IMR-90 (cell line): ENCODE measurements around the gene MED19. TPM values are rescaled to one million over a fixed set of nuclear protein-coding genes. Genes with fewer than 3 reads are reported as not detected.

ENCODE experiments used
- ATAC-seq: fragments of 200-7000 bp; cut with Tn5 transposase; 2 replicates; pipeline ENCODE4 v1.9.1; 2020; ENCODE audit warnings: low read depth, mild to moderate bottlenecking, moderate library complexity
- BruUV-seq: library from RNA; stranded (reverse); fragments of 400-500 nt; replicated peaks from 2 replicates; lab custom pipeline; 2021; lab: Mats Ljungman, UMichigan
- CTCF ChIA-PET: fragments of 300-600 bp; formaldehyde crosslinking; extraction: SDS; loops from one replicate; lab custom pipeline; 2021; ENCODE audit warnings: antibody characterized with exemption; lab: Yijun Ruan, JAX
- POLR2A ChIA-PET: fragments of 300-600 bp; sonication (Branson Sonifier 250); formaldehyde crosslinking; loops from one replicate; lab custom pipeline; 2022; ENCODE audit warnings: antibody characterized with exemption; ENCODE audit not compliant: unreplicated experiment; lab: Charles Lee
- DNase-seq: peaks from one replicate; pipeline ENCODE4 v3.0.0; 2013
- H2AFZ ChIP-seq: replicated peaks from 2 replicates; pipeline ENCODE3; 2013; ENCODE audit warnings: low read length, mild to moderate bottlenecking; ENCODE audit not compliant: poor library complexity
- H2AK5ac ChIP-seq: 2 replicates; pipeline ENCODE4 v1.6.1; 2013; ENCODE audit warnings: low read depth, low read length, inconsistent platforms
- H2AK9ac ChIP-seq: replicated peaks from 2 replicates; pipeline ENCODE3; 2013; ENCODE audit warnings: mild to moderate bottlenecking, low read depth, low read length, moderate library complexity; ENCODE audit not compliant: poor library complexity
- H2BK120ac ChIP-seq: 2 replicates; pipeline ENCODE4 v1.6.1; 2013; ENCODE audit warnings: low read depth, low read length, inconsistent platforms
- H2BK15ac ChIP-seq: 3 replicates; pipeline ENCODE4 v1.6.1; 2013; ENCODE audit warnings: low read depth, low read length, inconsistent platforms
- H2BK20ac ChIP-seq: 2 replicates; pipeline ENCODE4 v1.6.1; 2013; ENCODE audit warnings: low read depth, mild to moderate bottlenecking, inconsistent platforms, low read length, moderate library complexity
- H2BK5ac ChIP-seq: 2 replicates; pipeline ENCODE4 v1.6.1; 2013; ENCODE audit warnings: mild to moderate bottlenecking, low read depth, low read length, inconsistent platforms; ENCODE audit not compliant: poor library complexity, severe bottlenecking
- H3K14ac ChIP-seq: replicated peaks from 2 replicates; pipeline ENCODE4 v1.6.1; 2013; ENCODE audit warnings: low read depth, low read length, inconsistent platforms
- H3K18ac ChIP-seq: 2 replicates; pipeline ENCODE4 v1.6.1; 2013; ENCODE audit warnings: low read depth, low read length, control low read depth
- H3K23ac ChIP-seq: 2 replicates; pipeline ENCODE4 v1.6.1; 2013; ENCODE audit warnings: low read depth, low read length, inconsistent platforms
- H3K27ac ChIP-seq: 2 replicates; pipeline ENCODE4 v1.5.1; 2013; ENCODE audit warnings: mild to moderate bottlenecking, control low read depth, low read length; ENCODE audit not compliant: insufficient read depth
- H3K27me3 ChIP-seq: 2 replicates; pipeline ENCODE4 v1.6.1; 2013; ENCODE audit warnings: low read length; ENCODE audit not compliant: control insufficient read depth, insufficient read depth
- H3K36me3 ChIP-seq: 2 replicates; pipeline ENCODE4 v1.6.1; 2013; ENCODE audit warnings: low read length, mixed read lengths; ENCODE audit not compliant: control insufficient read depth, insufficient read depth
- H3K4ac ChIP-seq: 2 replicates; pipeline ENCODE4 v1.6.1; 2013; ENCODE audit warnings: low read depth, low read length, inconsistent platforms
- H3K4me1 ChIP-seq: 2 replicates; pipeline ENCODE4 v1.6.1; 2013; ENCODE audit warnings: low read length, mixed read lengths; ENCODE audit not compliant: control insufficient read depth, insufficient read depth
- H3K4me2 ChIP-seq: 2 replicates; pipeline ENCODE4 v1.6.1; 2013; ENCODE audit warnings: low read depth, mild to moderate bottlenecking, control low read depth, low read length, moderate library complexity
- H3K4me3 ChIP-seq: 2 replicates; pipeline ENCODE4 v1.5.1; 2013; ENCODE audit warnings: low read depth, mild to moderate bottlenecking, control low read depth, low read length, moderate library complexity; ENCODE audit not compliant: insufficient read depth
- H3K56ac ChIP-seq: 2 replicates; pipeline ENCODE4 v1.6.1; 2013; ENCODE audit warnings: low read length, inconsistent platforms; ENCODE audit not compliant: insufficient read depth; ENCODE audit errors: extremely low read depth
- H3K79me1 ChIP-seq, 2 experiments: 2 replicates each; pipeline ENCODE4 v1.6.1; 2013; ENCODE audit warnings: low read length in 2 of 2, inconsistent platforms in 1 of 2, low read depth in 1 of 2
- H3K9ac ChIP-seq: 2 replicates; pipeline ENCODE4 v1.6.1; 2013; ENCODE audit warnings: low read depth, low read length, control low read depth
- H3K9me1 ChIP-seq: 2 replicates; pipeline ENCODE4 v1.6.1; 2013; ENCODE audit warnings: low read length, inconsistent platforms; ENCODE audit not compliant: insufficient read depth
- H3K9me3 ChIP-seq: 2 replicates; pipeline ENCODE4 v1.6.1; 2013; ENCODE audit warnings: low read length; ENCODE audit not compliant: control insufficient read depth, insufficient read depth
- H4K20me1 ChIP-seq: 2 replicates; pipeline ENCODE4 v1.6.1; 2013; ENCODE audit warnings: low read length, inconsistent platforms; ENCODE audit not compliant: insufficient read depth
- H4K5ac ChIP-seq: 2 replicates; pipeline ENCODE4 v1.6.1; 2013; ENCODE audit warnings: mild to moderate bottlenecking, low read depth, low read length, control low read depth
- H4K8ac ChIP-seq, 2 experiments: 2 replicates each; pipeline ENCODE4 v1.6.1; 2013; ENCODE audit warnings: low read depth in 2 of 2, low read length in 2 of 2, control low read depth in 1 of 2, inconsistent platforms in 1 of 2
- H4K91ac ChIP-seq: 2 replicates; pipeline ENCODE4 v1.6.1; 2013; ENCODE audit warnings: low read depth, low read length, inconsistent platforms; ENCODE audit not compliant: insufficient read depth
- BHLHE40 ChIP-seq: fragments of 150-350 bp; IDR thresholded peaks from 2 replicates; pipeline ENCODE4 v1.6.1; 2016; ENCODE audit warnings: mild to moderate bottlenecking, low read depth, low read length
- CEBPB ChIP-seq: IDR thresholded peaks from 2 replicates; pipeline ENCODE4 v1.6.1; 2012; ENCODE audit warnings: low read depth, low read length, improper control_type of control experiment
- CHD1 ChIP-seq: IDR thresholded peaks from 2 replicates; pipeline ENCODE4 v1.6.1; 2012; ENCODE audit warnings: low read depth, low read length, improper control_type of control experiment
- CTCF ChIP-seq: conservative IDR thresholded peaks from 2 replicates; pipeline ENCODE4 v1.5.1; 2012; ENCODE audit warnings: mild to moderate bottlenecking, low read depth, low read length, improper control_type of control experiment
- RAD21 ChIP-seq: IDR thresholded peaks from 2 replicates; pipeline ENCODE4 v1.6.1; 2012; ENCODE audit warnings: low read length, improper control_type of control experiment
- SMC3 ChIP-seq: fragments of 150-350 bp; IDR thresholded peaks from 2 replicates; pipeline ENCODE4 v1.6.1; 2016; ENCODE audit warnings: low read depth, mild to moderate bottlenecking, antibody characterized with exemption, low read length, moderate library complexity
- WGBS, 2 experiments: methylation state at CpG; one replicate each; pipeline versions ENCODE4 v1.1.5 to v1.1.7; 2013; ENCODE audit warnings: missing lambda C conversion rate in 2 of 2; ENCODE audit not compliant: insufficient read length in 1 of 2; ENCODE audit errors: extremely low coverage in 2 of 2; 5-methylcytosine and 5-hydroxymethylcytosine counted together
- dilution Hi-C: fragments of 300-500 bp; cut with HindIII; formaldehyde crosslinking; loops from one replicate; pipeline ENCODE4 v1.14.3; 2018; ENCODE audit warnings: low sequenced_read_pairs; ENCODE audit not compliant: unreplicated experiment
- in situ Hi-C: fragments of 300-500 bp; cut with MboI; formaldehyde crosslinking; loops from 3 replicates; pipeline ENCODE4 v1.14.3; 2019; ENCODE audit warnings: low sequenced_read_pairs, inconsistent platforms, mixed read lengths
- intact Hi-C: fragments of 100-400 bp; cut with micrococcal nuclease; formaldehyde crosslinking; loops from 2 replicates; pipeline ENCODE4 v1.10.0; 2022
- polyA plus RNA-seq, 3 experiments: library from polyadenylated mRNA; depleted of rRNA; stranded (reverse); fragments of >200 nt; gene quantifications; 2 replicates each; pipeline ENCODE4 v1.2.3, GENCODE V29; 2012; ENCODE audit warnings: low replicate concordance in 1 of 3
- total RNA-seq: library from RNA; depleted of rRNA; stranded (reverse); fragments of >200 nt; gene quantifications from 2 replicates; pipeline ENCODE4 v1.2.3, GENCODE V29; 2012
- TF ChIP-seq, protein P1 (sequence below): fragments of 150-350 bp; IDR thresholded peaks from 2 replicates; pipeline ENCODE4 v1.6.1; 2016; ENCODE audit warnings: low read depth, mild to moderate bottlenecking, low read length, moderate library complexity, borderline replicate concordance

Gene MED19
- total and polyA plus RNA-seq, 2 of the 4 experiments (the other 2 are of a cell fraction), result 14.0 to 35.0 TPM

DNA sequence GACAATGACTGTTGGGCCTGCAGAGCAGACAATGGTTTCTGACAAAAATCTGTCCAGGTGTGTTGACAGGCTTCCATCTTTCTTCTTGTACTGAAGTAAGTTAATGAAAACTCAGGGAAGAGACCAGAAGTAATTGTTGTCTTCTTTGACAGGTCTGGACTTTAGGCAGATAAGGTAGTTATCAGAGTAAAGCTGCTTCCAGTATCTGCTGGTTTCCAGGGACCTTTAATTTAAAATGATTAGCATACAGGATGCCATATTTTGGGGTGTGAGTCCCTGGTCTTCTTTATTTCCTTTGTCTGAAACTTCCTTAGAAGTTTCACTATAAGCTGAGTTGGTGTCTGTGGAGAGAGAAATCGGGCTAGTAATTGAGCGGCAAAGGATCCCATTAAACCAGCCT is 1.8 kb upstream of the MED19 start:
- H2AFZ ChIP-seq, result no peak overlapping the region
- H2BK5ac ChIP-seq, result no peak overlapping the region
- H3K9ac ChIP-seq, result no peak overlapping the region
- no peak overlapping the region for H4K5ac ChIP-seq
- H3K9me3 ChIP-seq, result no peaks in the 10 kb centered on the region
- H2AK5ac ChIP-seq, result no peak overlapping the region
- BruUV-seq, result no TSS peak
- H3K4me3 ChIP-seq, result 0 out of 2 replicates have a peak overlapping the region, but pooled peaks have one; percentile 17
- no peak overlapping the region for H2BK20ac ChIP-seq
- no peak overlapping the region for H2AK9ac ChIP-seq
- no peak overlapping the region for H2BK120ac ChIP-seq
- no peak overlapping the region for H3K56ac ChIP-seq
- ChIA-PET CTCF (interaction anchor here (0.8 kb wide), 1 partner anchor 11 kb away, joined by 3 read pairs; no protein-coding TSS in a partner anchor), POLR2A (no interaction called here)
- H3K4me2 ChIP-seq, result peak overlapping the region; percentile 90
- peaks cover 5% of the 10 kb centered on the region; the same call in 1 of the 2 replicates for H3K4me1 ChIP-seq
- intact Hi-C loops (no loop called here), dilution Hi-C loops (no loop called here), in situ Hi-C loops (no loop called here)
- no peak overlapping the region for H3K4ac ChIP-seq
- TF ChIP-seq CTCF, result no peak
- no peak for TF ChIP-seq RAD21
- no peak for TF ChIP-seq CEBPB
- TF ChIP-seq BHLHE40, result no peak
- TF ChIP-seq, protein P1, sequence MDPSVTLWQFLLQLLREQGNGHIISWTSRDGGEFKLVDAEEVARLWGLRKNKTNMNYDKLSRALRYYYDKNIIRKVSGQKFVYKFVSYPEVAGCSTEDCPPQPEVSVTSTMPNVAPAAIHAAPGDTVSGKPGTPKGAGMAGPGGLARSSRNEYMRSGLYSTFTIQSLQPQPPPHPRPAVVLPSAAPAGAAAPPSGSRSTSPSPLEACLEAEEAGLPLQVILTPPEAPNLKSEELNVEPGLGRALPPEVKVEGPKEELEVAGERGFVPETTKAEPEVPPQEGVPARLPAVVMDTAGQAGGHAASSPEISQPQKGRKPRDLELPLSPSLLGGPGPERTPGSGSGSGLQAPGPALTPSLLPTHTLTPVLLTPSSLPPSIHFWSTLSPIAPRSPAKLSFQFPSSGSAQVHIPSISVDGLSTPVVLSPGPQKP, result no peak
- no peak for TF ChIP-seq SMC3
- no peak for TF ChIP-seq CHD1
- H2BK15ac ChIP-seq, result no peak overlapping the region
- peaks cover 9% of the 10 kb centered on the region for H3K36me3 ChIP-seq
- no peaks in the 10 kb centered on the region for H3K27me3 ChIP-seq
- no peak for DNase-seq
- no peak for ATAC-seq
- H4K20me1 ChIP-seq, result no peaks in the 10 kb centered on the region
- no peak overlapping the region for H4K91ac ChIP-seq
- no peak overlapping the region for H4K8ac ChIP-seq
- no peak overlapping the region for H3K27ac ChIP-seq
- 0 out of 2 replicates have a peak, but pooled peaks cover 3% of the 10 kb centered on the region for H3K9me1 ChIP-seq
- no peak overlapping the region for H3K14ac ChIP-seq
- peaks cover 7 to 42% of the 10 kb centered on the region in 2 experiments for H3K79me1 ChIP-seq
- WGBS, 2 experiments, result no CpG with 5 or more reads among the region's 2 CpGs
- H3K18ac ChIP-seq, result no peak overlapping the region
- no peak overlapping the region for H3K23ac ChIP-seq
